GM19328 (cell line): ENCODE measurements around the gene FER.
"Not testable (repeated sequence)": the region's sequence is repeated elsewhere in the genome, so short reads cannot be mapped to it uniquely, and the experiment has no call there.

Experiments used
- ATAC-seq: cut with Tn5 transposase; IDR thresholded peaks from one replicate; pipeline ENCODE4 v1.9.1; 2021; ENCODE audit warnings: mild to moderate bottlenecking, moderate library complexity; ENCODE audit not compliant: unreplicated experiment

FER gene

DNA sequence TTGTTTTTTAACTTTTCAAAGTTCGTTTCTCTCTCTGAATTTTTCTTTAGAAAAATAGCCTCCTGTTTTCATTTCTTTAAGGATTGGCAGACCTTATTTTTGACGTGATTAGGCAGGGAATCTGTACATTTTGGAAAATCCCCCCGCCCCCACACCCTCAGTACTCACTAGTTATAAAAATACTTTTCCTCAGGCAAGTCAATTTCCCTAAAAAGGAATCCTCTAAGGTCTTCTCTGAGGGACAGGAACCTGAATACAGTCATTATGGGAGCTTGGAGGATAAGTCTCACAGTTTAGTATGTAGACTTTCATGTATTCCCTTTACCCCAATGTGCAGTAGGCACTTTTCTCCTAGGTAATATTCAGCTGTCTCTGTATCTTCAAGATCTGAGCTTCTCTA, 3.9 kb upstream of the FER start:
- ATAC-seq: no peak

- ATAC-seq: no peak
Observed at GRCh38 chr5:108747111-108747773, 455 bp upstream of the FER start.

GRCh38 chr5:108748401-108749127, 867 bp downstream of the FER start:
- peak; percentile 96 for ATAC-seq

DNA sequence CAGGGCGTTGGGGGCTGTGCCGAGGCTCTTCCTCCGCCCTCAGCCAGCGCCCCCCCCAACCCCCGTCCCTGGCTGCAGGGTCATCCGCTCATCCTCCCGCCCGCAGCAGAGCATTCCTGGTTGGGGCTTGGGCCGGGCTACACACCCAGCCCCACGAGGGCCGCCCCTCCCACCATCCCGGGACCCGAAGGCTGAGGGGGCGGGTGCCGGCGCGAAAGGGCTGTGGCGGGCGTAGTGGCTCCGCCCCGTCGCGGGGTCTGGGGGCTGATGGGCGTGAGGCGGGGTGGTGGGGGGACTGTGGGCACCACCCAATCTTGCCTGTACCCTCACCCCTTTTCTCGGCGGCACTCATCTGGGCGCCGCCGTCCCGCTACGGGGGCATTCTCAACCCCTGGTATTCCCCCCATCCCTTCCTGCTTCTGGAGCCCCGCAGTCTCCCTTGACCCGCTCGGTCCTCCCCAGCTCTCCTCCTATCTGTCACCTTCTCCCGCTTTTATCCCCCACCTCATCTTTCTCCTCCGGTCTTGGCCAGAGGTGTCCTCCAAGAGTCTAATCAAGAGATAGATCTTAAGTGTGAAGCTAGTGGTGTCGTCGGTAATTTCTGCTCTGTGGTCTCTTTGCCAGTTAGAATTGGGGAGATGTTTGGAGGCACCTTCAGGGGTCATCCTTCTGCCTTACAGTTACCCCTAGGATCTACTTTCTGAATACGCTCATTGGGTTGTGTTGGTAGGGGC, 1.6 kb downstream of the FER start:
- ATAC-seq: peak; percentile 30

DNA sequence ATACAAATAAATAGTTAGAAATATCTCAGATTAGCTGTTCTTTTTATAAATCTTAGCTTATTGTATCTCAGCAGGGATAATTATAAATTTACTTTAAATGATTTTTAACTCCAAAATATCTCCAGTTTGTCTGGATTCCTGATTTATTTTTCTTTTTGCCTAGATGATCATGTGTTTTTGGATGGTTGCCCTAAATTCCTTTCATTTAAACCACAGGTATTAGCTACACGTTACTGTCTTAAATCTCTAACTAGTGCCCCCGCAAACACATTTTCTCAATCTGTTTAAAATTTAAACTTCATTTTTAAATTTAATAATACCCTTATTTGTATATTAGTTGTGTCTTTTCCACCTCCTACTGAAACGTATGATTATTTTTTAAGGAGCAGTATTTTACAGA, 5.6 kb downstream of the FER start:
- no peak for ATAC-seq

DNA sequence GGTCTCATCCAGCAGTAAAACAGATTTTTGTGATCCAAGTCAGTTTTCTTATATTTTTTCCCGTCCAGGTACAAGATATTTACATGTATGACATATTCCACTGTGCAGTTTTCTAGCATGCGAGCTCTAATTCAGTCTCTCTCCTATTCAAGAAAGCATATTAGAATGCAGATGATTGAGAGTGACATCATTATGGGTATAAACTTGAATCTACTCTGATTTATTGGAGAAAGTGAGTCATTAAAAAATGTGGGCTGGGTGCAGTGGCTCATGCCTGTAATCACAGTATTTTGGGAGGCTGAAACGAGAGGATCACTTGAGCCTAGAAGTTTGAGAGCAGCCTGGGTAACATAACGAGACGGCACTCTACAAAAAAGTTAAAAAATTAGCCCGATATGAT, 6.2 kb downstream of the FER start:
- ATAC-seq: no peak

DNA sequence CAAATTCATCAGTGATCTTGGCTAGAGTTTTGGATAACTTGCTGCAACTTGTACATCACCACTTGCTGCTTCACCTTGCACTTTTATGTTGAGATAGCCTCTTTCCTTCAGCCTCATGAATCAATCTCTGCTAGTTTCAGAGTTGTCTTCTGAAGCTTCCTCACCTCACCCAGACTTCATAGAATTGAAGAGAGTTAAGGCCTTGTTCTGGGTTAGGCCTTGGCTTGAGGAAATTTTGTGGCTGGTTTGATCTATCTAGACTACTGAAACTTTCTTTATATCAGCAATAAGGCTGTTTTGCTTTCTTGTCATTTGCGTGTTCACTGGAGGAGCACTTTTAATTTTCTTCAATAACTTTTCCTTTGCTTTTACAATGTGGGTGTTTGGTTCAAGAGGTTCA, 12.8 kb downstream of the FER start:
- no peak for ATAC-seq

DNA sequence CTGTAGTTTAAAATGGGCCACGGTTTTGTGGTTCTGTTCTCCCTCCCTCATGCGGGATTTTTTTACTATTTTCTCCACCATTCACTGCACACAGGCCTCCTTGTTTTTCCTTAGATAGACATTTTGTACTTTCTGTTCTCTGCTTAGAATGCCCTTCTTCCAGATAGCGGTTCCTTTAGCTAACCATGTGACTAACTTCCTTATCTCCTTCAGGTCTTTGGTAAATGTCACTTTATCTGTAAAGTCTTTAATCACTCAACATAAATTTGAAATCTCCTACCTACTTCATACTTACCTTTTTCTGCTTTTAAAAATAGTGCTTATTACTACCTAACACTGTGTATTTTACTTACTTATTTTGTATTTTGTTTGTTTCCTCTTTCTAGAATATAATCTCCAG, 15.0 kb downstream of the FER start:
- no peak for ATAC-seq

DNA sequence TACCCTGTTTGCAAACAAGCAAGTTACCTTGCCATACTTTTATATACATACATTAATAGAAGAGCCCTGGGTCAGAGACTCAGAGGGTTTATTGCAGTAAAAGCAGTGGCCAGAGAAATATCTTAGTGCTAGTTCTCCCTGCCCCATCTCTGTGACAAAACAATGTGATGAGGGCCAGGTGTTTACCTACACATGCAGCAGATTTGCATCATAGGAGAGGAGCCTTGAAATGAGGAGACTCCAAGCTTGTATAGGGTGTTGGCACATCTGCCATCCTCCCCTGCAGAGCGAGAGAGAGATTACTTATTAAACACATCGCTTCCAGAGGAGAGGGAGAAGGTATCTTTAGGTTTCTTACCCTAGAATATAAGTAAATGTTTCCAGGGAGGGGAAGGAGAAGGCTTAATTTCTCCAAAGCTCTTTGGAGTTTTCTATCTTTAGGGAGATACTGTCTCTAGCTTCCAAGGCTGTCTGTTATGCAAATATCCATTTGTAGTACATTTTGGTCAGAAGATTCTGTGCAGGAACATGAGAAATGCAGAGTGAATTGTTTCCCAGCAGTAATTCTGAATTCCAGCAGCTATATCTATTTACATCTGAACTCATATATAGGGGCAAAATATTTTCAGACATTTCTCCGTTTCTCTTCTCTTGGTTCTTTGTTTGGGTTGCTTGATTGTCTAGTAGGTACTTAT, 15.7 kb downstream of the FER start:
- no peak for ATAC-seq

GRCh38 chr5:108765647-108766046, 17.9 kb downstream of the FER start:
- ATAC-seq: no peak

GRCh38 chr5:108766916-108767315, 19.2 kb downstream of the FER start:
- ATAC-seq: not testable (repeated sequence)

DNA sequence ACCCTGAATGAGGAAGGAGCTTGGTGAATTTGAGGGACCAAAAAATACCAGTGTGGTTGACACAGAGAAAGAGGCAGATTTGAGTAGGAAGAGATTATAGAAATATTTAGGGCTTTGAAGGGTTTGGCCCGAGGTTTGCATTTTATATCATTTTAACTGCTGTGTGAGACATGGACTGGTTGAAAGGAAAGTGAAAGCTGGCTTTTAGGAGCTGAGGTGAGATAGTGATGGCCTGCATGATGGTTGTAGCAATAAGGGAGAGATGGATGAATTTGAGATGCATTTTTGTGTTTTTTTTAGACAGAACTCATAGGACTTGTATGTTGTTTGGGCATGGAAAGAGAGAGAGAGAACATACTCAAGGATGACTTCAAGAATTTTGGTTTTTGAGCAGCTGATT, 21.7 kb downstream of the FER start:
- no peak for ATAC-seq

- no peak for ATAC-seq
Observed at GRCh38 chr5:108772626-108773025, 24.9 kb downstream of the FER start.

GRCh38 chr5:108773330-108773729, 25.6 kb downstream of the FER start:
- ATAC-seq: no peak

- ATAC-seq: not testable (repeated sequence)
Observed at GRCh38 chr5:108774079-108774478, 26.4 kb downstream of the FER start.

GRCh38 chr5:108777582-108777981, 29.9 kb downstream of the FER start:
- ATAC-seq: not testable (repeated sequence)

- not testable (repeated sequence) for ATAC-seq
Observed at GRCh38 chr5:108784577-108784976, 36.9 kb downstream of the FER start.

DNA sequence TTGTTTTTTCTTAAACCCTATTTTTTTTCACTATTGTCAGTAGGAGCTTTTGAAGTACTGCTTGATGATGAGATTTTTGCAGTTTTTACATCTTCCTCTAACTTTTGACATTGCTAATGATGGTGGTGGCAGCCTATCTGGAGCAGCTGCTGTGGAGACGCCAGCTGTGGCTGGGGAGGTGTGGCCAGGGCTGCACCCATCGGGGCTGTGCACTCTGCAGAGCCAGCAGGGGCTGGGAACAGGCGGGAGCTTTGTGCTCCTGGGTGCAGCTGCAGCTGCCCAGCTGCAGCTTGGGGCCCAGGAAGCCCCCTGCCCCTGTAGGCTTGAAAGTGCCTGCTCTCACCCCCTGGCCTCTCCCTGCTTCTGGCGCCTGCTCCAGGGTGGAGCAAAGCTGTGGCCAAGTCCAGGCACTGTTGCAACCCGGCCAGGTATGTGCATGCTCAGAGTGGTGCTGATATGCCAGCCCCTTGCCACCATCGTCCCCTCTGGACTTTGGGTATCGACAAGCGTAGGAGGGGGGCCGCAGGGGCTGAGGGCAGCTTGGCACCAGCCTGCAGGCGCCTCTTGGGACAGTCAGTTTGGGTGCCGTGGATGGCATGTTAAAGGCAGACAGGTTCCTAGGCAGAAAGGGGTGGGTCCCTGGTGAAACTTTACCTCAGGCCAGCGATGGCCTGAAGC, 39.2 kb downstream of the FER start:
- ATAC-seq: no peak

DNA sequence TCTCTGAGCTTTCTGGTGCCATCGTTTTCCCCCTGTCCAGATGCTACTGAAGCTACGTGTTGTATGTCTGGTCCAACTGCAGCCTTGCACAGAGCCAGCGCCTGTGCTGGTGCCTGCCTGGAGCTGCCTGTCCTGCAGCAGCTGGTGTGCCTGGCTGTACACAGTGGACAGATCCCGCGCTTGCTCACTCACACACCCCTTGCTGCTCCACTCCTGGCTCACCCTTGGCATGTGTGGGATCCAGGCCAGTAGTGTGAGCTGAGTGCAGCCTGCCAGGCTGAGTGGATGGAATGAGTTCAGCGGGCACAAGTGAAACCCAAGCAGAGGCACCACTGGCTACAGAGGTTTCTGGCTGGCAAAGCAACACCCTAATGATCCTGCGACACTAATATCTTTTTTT, 40.4 kb downstream of the FER start:
- no peak for ATAC-seq

GRCh38 chr5:108793207-108793606, 45.5 kb downstream of the FER start:
- no peak for ATAC-seq

- ATAC-seq: not testable (repeated sequence)
Observed at GRCh38 chr5:108794349-108794748, 46.7 kb downstream of the FER start.
